ENCODE measurements around the gene NFIA. TPM values are rescaled to one million over a fixed set of nuclear protein-coding genes. Genes with fewer than 3 reads are reported as not detected.

The NFIA gene
- total and polyA plus RNA-seq, 10 of the 15 experiments (the other 5 are each of a cell fraction or from before 2014, with no cell fraction given) = 0.10 to 0.16 TPM; not detected in 8

DNA sequence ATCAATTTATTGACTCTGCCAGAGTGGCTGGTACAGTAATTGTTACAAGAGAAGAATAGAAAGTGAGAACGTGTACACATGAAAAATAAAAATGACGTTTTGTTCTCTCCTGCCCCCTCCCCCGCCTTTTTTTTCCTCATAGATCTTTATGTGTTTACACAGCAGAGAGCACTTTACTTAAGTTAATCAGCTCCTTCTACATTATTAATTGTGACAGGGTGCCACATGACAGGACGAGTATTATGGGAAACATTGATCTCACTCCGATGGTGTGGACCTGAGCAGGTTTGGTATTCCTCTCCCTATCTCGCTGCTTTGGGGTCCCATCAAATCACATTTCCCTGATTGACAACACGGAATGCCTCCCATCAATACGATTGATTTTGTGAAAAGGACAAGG, 356.9 kb downstream of the NFIA start:
- ATAC-seq (no peak), DNase-seq (ENCODE audit: low read depth, low spot score) (no peak), FAIRE-seq (no peak)
- no peaks in the 10 kb centered on the region for H3K79me2 ChIP-seq (ENCODE audit: control insufficient read depth, insufficient read depth, low read length)
- ChIA-PET CTCF (no interaction called here), RAD21 (ENCODE audit: unreplicated experiment) (no interaction called here), SMC1A (ENCODE audit: uncharacterized antibody, unreplicated experiment) (no interaction called here), POLR2A (no interaction called here)
- H3K9ac ChIP-seq (ENCODE audit: control insufficient read depth, insufficient read depth, low read length) = no peak overlapping the region
- H3K36me3 ChIP-seq (ENCODE audit: control insufficient read depth in 2 of 2, insufficient read depth in 2 of 2, low read length in 1 of 2) = no peaks in the 10 kb centered on the region
- intact Hi-C loops (cut with micrococcal nuclease; ENCODE audit: unreplicated experiment) = no loop called here
- H3K9me3 ChIP-seq (replicated peaks; ENCODE audit: control insufficient read depth, insufficient read depth, low read length) = no peaks in the 10 kb centered on the region
- H3K27ac ChIP-seq (ENCODE audit: control insufficient read depth, insufficient read depth) = no peak overlapping the region
- H3K4me3 ChIP-seq = no peak overlapping the region
- in situ Hi-C loops (cut with MboI) = no loop called here
- WGBS (ENCODE audit: insufficient coverage, insufficient replicate concordance, low lambda C conversion rate, missing lambda C conversion rate) = 9% methylated on average over 8 of the region's 8 CpGs
- no peak overlapping the region for H3K4me2 ChIP-seq (ENCODE audit: control insufficient read depth, insufficient read depth)
- H3K4me1 ChIP-seq (ENCODE audit: control insufficient read depth, insufficient read depth, low read length) = peaks cover 1% of the 10 kb centered on the region; the same call in 1 of the 2 replicates
- no peaks in the 10 kb centered on the region; a peak in 1 of 4 replicates for H3K27me3 ChIP-seq (replicated peaks in 1 of 2; ENCODE audit: control insufficient read depth in 2 of 2, insufficient read depth in 2 of 2, low read length in 1 of 2)
- no TSS peak for BruUV-seq (replicated peaks)
- TF ChIP-seq MXI1 (IDR thresholded peaks at IDR 0.05; ENCODE audit: low read depth, low read length) (no peak), SREBF2 (IDR thresholded peaks at IDR 0.05; ENCODE audit: low read length) (no peak), NFYB (IDR thresholded peaks at IDR 0.05; ENCODE audit: insufficient read depth, low read depth, low read length) (no peak), BMI1 (IDR thresholded peaks at IDR 0.05; ENCODE audit: borderline replicate concordance) (no peak), YY1 (IDR thresholded peaks at IDR 0.05; ENCODE audit: low read depth, low read length) (no peak)
- no peak overlapping the region for H2AFZ ChIP-seq (ENCODE audit: control insufficient read depth, low read depth, low read length)
- no peaks in the 10 kb centered on the region for H4K20me1 ChIP-seq (ENCODE audit: control insufficient read depth, insufficient read depth)

DNA sequence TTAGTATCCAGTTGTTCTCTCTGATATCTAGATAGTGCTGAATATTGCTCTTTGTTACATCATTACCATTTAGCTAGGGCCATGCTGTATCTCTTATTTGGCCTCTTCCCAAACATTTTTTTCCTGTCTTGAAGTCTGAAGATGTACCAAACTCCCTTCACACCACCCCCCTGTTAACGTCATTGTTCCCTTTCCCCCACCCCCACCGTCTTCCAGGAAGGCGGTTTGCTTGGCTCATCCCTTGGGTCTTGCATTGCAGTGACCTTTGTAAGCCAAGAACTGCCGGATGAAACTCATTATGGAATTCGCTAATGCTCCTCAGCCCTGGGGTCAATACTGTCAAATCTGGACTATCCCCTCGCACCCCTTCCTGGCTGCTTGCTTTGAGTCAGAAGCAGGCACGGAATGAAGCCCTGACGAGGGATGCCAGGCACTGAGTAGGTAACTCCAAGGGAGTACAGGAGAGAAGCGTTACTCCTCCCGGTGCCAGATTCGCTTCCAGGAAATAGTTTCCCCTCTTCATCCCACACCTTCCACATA, 359.4 kb downstream of the NFIA start:
- no peak overlapping the region for H3K4me3 ChIP-seq
- H3K9ac ChIP-seq (ENCODE audit: control insufficient read depth, insufficient read depth, low read length) = no peak overlapping the region
- no peak overlapping the region for H3K27ac ChIP-seq (ENCODE audit: control insufficient read depth, insufficient read depth)
- ChIA-PET POLR2A (no interaction called here), CTCF (no interaction called here), SMC1A (ENCODE audit: uncharacterized antibody, unreplicated experiment) (no interaction called here), RAD21 (ENCODE audit: unreplicated experiment) (no interaction called here)
- FAIRE-seq = no peak
- no peaks in the 10 kb centered on the region for H3K9me3 ChIP-seq (replicated peaks; ENCODE audit: control insufficient read depth, insufficient read depth, low read length)
- no TSS peak for BruUV-seq (replicated peaks)
- H4K20me1 ChIP-seq (ENCODE audit: control insufficient read depth, insufficient read depth) = no peaks in the 10 kb centered on the region
- H3K4me1 ChIP-seq (ENCODE audit: control insufficient read depth, insufficient read depth, low read length) = no peaks in the 10 kb centered on the region
- intact Hi-C loops (cut with micrococcal nuclease; ENCODE audit: unreplicated experiment) = no loop called here
- ATAC-seq = no peak
- H3K27me3 ChIP-seq (replicated peaks in 1 of 2; ENCODE audit: control insufficient read depth in 2 of 2, insufficient read depth in 2 of 2, low read length in 1 of 2) = no peaks in the 10 kb centered on the region
- no peak for DNase-seq (ENCODE audit: low read depth, low spot score)
- H2AFZ ChIP-seq (ENCODE audit: control insufficient read depth, low read depth, low read length) = no peak overlapping the region
- in situ Hi-C loops (cut with MboI) = loop anchor here (10.0 kb wide), 1 partner anchor 587 kb away; no protein-coding TSS in a partner anchor
- no peak overlapping the region for H3K4me2 ChIP-seq (ENCODE audit: control insufficient read depth, insufficient read depth)
- no peaks in the 10 kb centered on the region for H3K79me2 ChIP-seq (ENCODE audit: control insufficient read depth, insufficient read depth, low read length)
- no peaks in the 10 kb centered on the region for H3K36me3 ChIP-seq (ENCODE audit: control insufficient read depth in 2 of 2, insufficient read depth in 2 of 2, low read length in 1 of 2)
- 39% methylated on average over 11 of the region's 11 CpGs for WGBS (ENCODE audit: insufficient coverage, insufficient replicate concordance, low lambda C conversion rate, missing lambda C conversion rate)
- TF ChIP-seq POU2F2 (IDR thresholded peaks at IDR 0.05; ENCODE audit: borderline replicate concordance, low read depth, low read length) = no peak
- TF ChIP-seq, protein P1, sequence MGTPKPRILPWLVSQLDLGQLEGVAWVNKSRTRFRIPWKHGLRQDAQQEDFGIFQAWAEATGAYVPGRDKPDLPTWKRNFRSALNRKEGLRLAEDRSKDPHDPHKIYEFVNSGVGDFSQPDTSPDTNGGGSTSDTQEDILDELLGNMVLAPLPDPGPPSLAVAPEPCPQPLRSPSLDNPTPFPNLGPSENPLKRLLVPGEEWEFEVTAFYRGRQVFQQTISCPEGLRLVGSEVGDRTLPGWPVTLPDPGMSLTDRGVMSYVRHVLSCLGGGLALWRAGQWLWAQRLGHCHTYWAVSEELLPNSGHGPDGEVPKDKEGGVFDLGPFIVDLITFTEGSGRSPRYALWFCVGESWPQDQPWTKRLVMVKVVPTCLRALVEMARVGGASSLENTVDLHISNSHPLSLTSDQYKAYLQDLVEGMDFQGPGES (IDR thresholded peaks at IDR 0.05) = no peak
- TF ChIP-seq HSF1 (IDR thresholded peaks at IDR 0.05; ENCODE audit: low read depth, low read length) = no peak
- no peak for TF ChIP-seq BCL11A (IDR thresholded peaks at IDR 0.05; ENCODE audit: low read depth, low read length)
- no peak for TF ChIP-seq PAX8 (IDR thresholded peaks at IDR 0.05)
- TF ChIP-seq, protein P2, sequence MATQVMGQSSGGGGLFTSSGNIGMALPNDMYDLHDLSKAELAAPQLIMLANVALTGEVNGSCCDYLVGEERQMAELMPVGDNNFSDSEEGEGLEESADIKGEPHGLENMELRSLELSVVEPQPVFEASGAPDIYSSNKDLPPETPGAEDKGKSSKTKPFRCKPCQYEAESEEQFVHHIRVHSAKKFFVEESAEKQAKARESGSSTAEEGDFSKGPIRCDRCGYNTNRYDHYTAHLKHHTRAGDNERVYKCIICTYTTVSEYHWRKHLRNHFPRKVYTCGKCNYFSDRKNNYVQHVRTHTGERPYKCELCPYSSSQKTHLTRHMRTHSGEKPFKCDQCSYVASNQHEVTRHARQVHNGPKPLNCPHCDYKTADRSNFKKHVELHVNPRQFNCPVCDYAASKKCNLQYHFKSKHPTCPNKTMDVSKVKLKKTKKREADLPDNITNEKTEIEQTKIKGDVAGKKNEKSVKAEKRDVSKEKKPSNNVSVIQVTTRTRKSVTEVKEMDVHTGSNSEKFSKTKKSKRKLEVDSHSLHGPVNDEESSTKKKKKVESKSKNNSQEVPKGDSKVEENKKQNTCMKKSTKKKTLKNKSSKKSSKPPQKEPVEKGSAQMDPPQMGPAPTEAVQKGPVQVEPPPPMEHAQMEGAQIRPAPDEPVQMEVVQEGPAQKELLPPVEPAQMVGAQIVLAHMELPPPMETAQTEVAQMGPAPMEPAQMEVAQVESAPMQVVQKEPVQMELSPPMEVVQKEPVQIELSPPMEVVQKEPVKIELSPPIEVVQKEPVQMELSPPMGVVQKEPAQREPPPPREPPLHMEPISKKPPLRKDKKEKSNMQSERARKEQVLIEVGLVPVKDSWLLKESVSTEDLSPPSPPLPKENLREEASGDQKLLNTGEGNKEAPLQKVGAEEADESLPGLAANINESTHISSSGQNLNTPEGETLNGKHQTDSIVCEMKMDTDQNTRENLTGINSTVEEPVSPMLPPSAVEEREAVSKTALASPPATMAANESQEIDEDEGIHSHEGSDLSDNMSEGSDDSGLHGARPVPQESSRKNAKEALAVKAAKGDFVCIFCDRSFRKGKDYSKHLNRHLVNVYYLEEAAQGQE (IDR thresholded peaks at IDR 0.05; ENCODE audit: low read depth, low read length) = no peak
- TF ChIP-seq STAT3 (IDR thresholded peaks at IDR 0.05; ENCODE audit: low read depth, low read length) = no peak
- TF ChIP-seq CBFB (IDR thresholded peaks at IDR 0.05; ENCODE audit: low read depth) = no peak

Data from GM12878 (cell line).